HG03097 (cell line): ENCODE measurements around the gene TRIM38.
"Not testable (repeated sequence)": the region's sequence is repeated elsewhere in the genome, so short reads cannot be mapped to it uniquely, and the experiment has no call there.

Experiments
- ATAC-seq: cut with Tn5 transposase; IDR thresholded peaks from one replicate; pipeline ENCODE4 v1.9.1; 2021; ENCODE audit not compliant: unreplicated experiment, low FRiP score

The TRIM38 gene

GRCh38 chr6:25962149-25963127 lies at the start of gene TRIM38:
Gene TRIM38 (plus strand): TSS chr6:25962802. CDS start chr6:25966523, 3,721 bp downstream.
- ATAC-seq = peak; percentile 65

GRCh38 chr6:25913741-25914140 lies 48.9 kb upstream of the TRIM38 start:
- ATAC-seq = no peak

GRCh38 chr6:25916330-25916729 lies 46.3 kb upstream of the TRIM38 start:
- ATAC-seq = no peak

GRCh38 chr6:25916789-25917490 lies 45.7 kb upstream of the TRIM38 start:
- ATAC-seq = no peak

- no peak for ATAC-seq
Observed at GRCh38 chr6:25918083-25918683, 44.4 kb upstream of the TRIM38 start.

- no peak for ATAC-seq
Observed at GRCh38 chr6:25919657-25920056, 42.9 kb upstream of the TRIM38 start.

- ATAC-seq = no peak
Observed at GRCh38 chr6:25921525-25922203, 40.9 kb upstream of the TRIM38 start.

GRCh38 chr6:25922301-25922700 lies 40.3 kb upstream of the TRIM38 start:
- ATAC-seq = no peak

- no peak for ATAC-seq
Observed at GRCh38 chr6:25925876-25926275, 36.7 kb upstream of the TRIM38 start.

GRCh38 chr6:25927178-25927577 lies 35.4 kb upstream of the TRIM38 start:
- ATAC-seq = no peak

- ATAC-seq = no peak
Observed at GRCh38 chr6:25927756-25928216, 34.8 kb upstream of the TRIM38 start.

GRCh38 chr6:25928562-25929324 lies 33.9 kb upstream of the TRIM38 start:
- ATAC-seq = no peak

GRCh38 chr6:25929785-25930184 lies 32.8 kb upstream of the TRIM38 start:
- ATAC-seq = not testable (repeated sequence)

GRCh38 chr6:25930532-25931410 lies 31.8 kb upstream of the TRIM38 start, which contains the start of gene SLC17A2:
Gene SLC17A2 (minus strand): TSS chr6:25930691. CDS start chr6:25925796, 4,895 bp downstream.
- ATAC-seq = no peak

- ATAC-seq = no peak
Observed at GRCh38 chr6:25931411-25931709, 31.2 kb upstream of the TRIM38 start.

GRCh38 chr6:25934156-25934555 lies 28.4 kb upstream of the TRIM38 start:
- ATAC-seq = no peak

GRCh38 chr6:25934735-25935313 lies 27.8 kb upstream of the TRIM38 start:
- no peak for ATAC-seq

GRCh38 chr6:25935953-25936352 lies 26.6 kb upstream of the TRIM38 start:
- no peak for ATAC-seq

GRCh38 chr6:25939593-25939992 lies 23.0 kb upstream of the TRIM38 start:
- ATAC-seq = no peak
